HuH-7.5 (cell line): ENCODE data around the gene SLC6A20.

Source experiments
- DNase-seq: peaks from one replicate; pipeline ENCODE4 v3.0.0; 2011; ENCODE audit warnings: low spot score

Gene SLC6A20

GRCh38 chr3:45795882-45796765 lies at the start of gene SLC6A20:
Gene SLC6A20 (minus strand): TSS chr3:45796536. CDS start chr3:45796419, 117 bp downstream.
- DNase-seq, result no peak

GRCh38 chr3:45844616-45845015 lies 48.3 kb upstream of the SLC6A20 start:
- no peak for DNase-seq

GRCh38 chr3:45842851-45843625 lies 46.7 kb upstream of the SLC6A20 start:
- no peak for DNase-seq

- DNase-seq, result peak; percentile 76
Observed at GRCh38 chr3:45841757-45842491, 45.6 kb upstream of the SLC6A20 start, which contains the start of gene LZTFL1. Gene LZTFL1 (minus strand): TSS chr3:45842119. CDS start chr3:45841991, 128 bp downstream.

- no peak for DNase-seq
Observed at GRCh38 chr3:45841420-45841756, 45.1 kb upstream of the SLC6A20 start.

GRCh38 chr3:45838466-45838865 lies 42.1 kb upstream of the SLC6A20 start:
- no peak for DNase-seq

GRCh38 chr3:45832699-45833098 lies 36.4 kb upstream of the SLC6A20 start:
- DNase-seq, result no peak

GRCh38 chr3:45830121-45830520 lies 33.8 kb upstream of the SLC6A20 start:
- DNase-seq, result no peak

- no peak for DNase-seq
Observed at GRCh38 chr3:45826908-45827307, 30.6 kb upstream of the SLC6A20 start.

GRCh38 chr3:45826321-45826720 lies 30.0 kb upstream of the SLC6A20 start:
- DNase-seq, result no peak

GRCh38 chr3:45821127-45821526 lies 24.8 kb upstream of the SLC6A20 start:
- no peak for DNase-seq

GRCh38 chr3:45819543-45819942 lies 23.2 kb upstream of the SLC6A20 start:
- DNase-seq, result no peak

- no peak for DNase-seq
Observed at GRCh38 chr3:45817831-45818522, 21.6 kb upstream of the SLC6A20 start.

- DNase-seq, result no peak
Observed at GRCh38 chr3:45816544-45816943, 20.2 kb upstream of the SLC6A20 start.

GRCh38 chr3:45814322-45814721 lies 18.0 kb upstream of the SLC6A20 start:
- no peak for DNase-seq

- DNase-seq, result no peak
Observed at GRCh38 chr3:45807681-45808540, 11.6 kb upstream of the SLC6A20 start.

GRCh38 chr3:45807133-45807532 lies 10.8 kb upstream of the SLC6A20 start:
- DNase-seq, result no peak

- no peak for DNase-seq
Observed at GRCh38 chr3:45806072-45806471, 9.7 kb upstream of the SLC6A20 start.

- DNase-seq, result no peak
Observed at GRCh38 chr3:45803252-45803935, 7.1 kb upstream of the SLC6A20 start.

GRCh38 chr3:45802146-45802545 lies 5.8 kb upstream of the SLC6A20 start:
- DNase-seq, result no peak
